Body of pancreas (tissue), 4 donors: ENCODE measurements around the gene ADK. TPM values are rescaled to one million over a fixed set of nuclear protein-coding genes. Genes with fewer than 3 reads are reported as not detected.

ENCODE experiments used
- ATAC-seq: fragments of 150-250 bp; one replicate; pipeline ENCODE4 v1.9.1; 2016
- DNase-seq, 4 donors: peaks; one replicate each; pipeline ENCODE4 v3.0.0-alpha.2; 2019
- H3K27ac ChIP-seq, 4 donors: fragments of 200-600 bp; sonication (generic); 1 replicate in 3 of 4; 2 replicates in 1 of 4; pipeline versions ENCODE4 v1.5.1 to v1.6.1; 2016 to 2019; ENCODE audit warnings: mild to moderate bottlenecking in 1 of 4, mixed read lengths in 1 of 4, moderate library complexity in 1 of 4
- H3K27me3 ChIP-seq, 2 donors: fragments of 200-600 bp; sonication (generic); one replicate each; pipeline ENCODE4 v1.6.0; 2016; ENCODE audit warnings: mild to moderate bottlenecking in 1 of 2
- H3K36me3 ChIP-seq, 2 donors: fragments of 200-600 bp; sonication (generic); replicated peaks in 1 of 2; 2 replicates each; pipeline ENCODE4 v1.5.1; 2016; ENCODE audit warnings: low read depth in 2 of 2; ENCODE audit not compliant: insufficient read depth in 1 of 2
- H3K4me1 ChIP-seq: fragments of 200-600 bp; sonication (generic); one replicate; pipeline ENCODE4 v1.6.0; 2016
- H3K4me3 ChIP-seq, 2 donors: fragments of 200-600 bp; sonication (generic); 1 replicate in 1 of 2; 2 replicates in 1 of 2; pipeline ENCODE4 v1.5.1; 2016 to 2019
- H3K9me3 ChIP-seq, 3 donors: fragments of 200-600 bp; sonication (generic); 1 replicate in 2 of 3; 2 replicates in 1 of 3; pipeline ENCODE4 v1.5.1; 2016
- CTCF ChIP-seq, 7 experiments: fragments of 450-650 bp in 4 of 7; fragments of 200-600 bp in 3 of 7; sonication (generic) in 3 of 7; IDR thresholded peaks; one replicate each; pipeline ENCODE4 v1.5.1; 2016 to 2019; ENCODE audit warnings: antibody characterized with exemption in 7 of 7
- POLR2A ChIP-seq, 3 donors: fragments of 450-650 bp; IDR thresholded peaks; one replicate each; pipeline ENCODE4 v1.6.1; 2016; ENCODE audit warnings: antibody characterized with exemption in 3 of 3, mild to moderate bottlenecking in 2 of 3
- WGBS, 2 donors: methylation state at CpG; one replicate each; pipeline ENCODE4 v1.1.5; 2017; 5-methylcytosine and 5-hydroxymethylcytosine counted together
- intact Hi-C: fragments of 100-400 bp; cut with DNase I; formaldehyde crosslinking; loops from one replicate; pipeline ENCODE4 v1.15.1; 2023
- total RNA-seq, 2 donors: library from RNA; depleted of rRNA; stranded (reverse); fragments of >200 nt; gene quantifications; one replicate each; pipeline ENCODE4 v1.1.0, GENCODE V29; 2016

Gene ADK
- total RNA-seq, 2 donors from 2014 or later, result 12.9 to 18.7 TPM

- ATAC-seq, result no peak
- H3K4me3 ChIP-seq, result no peak overlapping the region
- H3K27me3 ChIP-seq, result no peaks in the 10 kb centered on the region
- no peak overlapping the region for H3K27ac ChIP-seq
- no peak for TF ChIP-seq CTCF (IDR thresholded peaks at IDR 0.05)
- TF ChIP-seq POLR2A (IDR thresholded peaks at IDR 0.05), result no peak
- intact Hi-C loops, result no loop called here
- 92 to 98% methylated on average over 2 of the region's 2 CpGs for WGBS, 2 donors
- DNase-seq, result no peak
- peaks cover 5% of the 10 kb centered on the region for H3K4me1 ChIP-seq
- H3K9me3 ChIP-seq, result no peaks in the 10 kb centered on the region
- no peaks in the 10 kb centered on the region for H3K36me3 ChIP-seq
Measured at GRCh38 chr10:74600170-74600569, 449.1 kb downstream of the ADK start.

DNA sequence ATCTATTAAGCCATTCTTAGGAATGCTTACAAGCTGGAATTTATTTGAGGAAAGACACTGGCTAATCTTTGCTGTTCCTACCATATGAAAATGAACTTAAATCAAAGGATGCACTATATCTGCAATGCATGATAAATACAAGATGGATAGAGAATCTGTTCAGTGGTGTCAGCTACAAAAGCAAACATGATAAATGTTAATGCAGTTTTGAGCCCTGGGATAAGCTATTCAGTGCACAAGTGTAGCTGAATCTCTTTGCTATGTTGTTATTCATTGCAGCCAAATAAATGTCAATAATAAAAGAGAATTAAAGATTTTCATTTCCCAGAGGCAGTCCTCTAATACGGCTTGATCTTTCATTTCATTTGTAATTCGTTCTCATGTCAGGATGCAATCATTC, 451.6 kb downstream of the ADK start:
- H3K9me3 ChIP-seq, result no peaks in the 10 kb centered on the region
- TF ChIP-seq CTCF (IDR thresholded peaks at IDR 0.05), result no peak
- TF ChIP-seq POLR2A (IDR thresholded peaks at IDR 0.05), result no peak
- H3K27me3 ChIP-seq, result no peaks in the 10 kb centered on the region
- no peaks in the 10 kb centered on the region for H3K36me3 ChIP-seq
- no peak for ATAC-seq
- H3K4me3 ChIP-seq, result no peak overlapping the region
- peaks cover 5% of the 10 kb centered on the region for H3K4me1 ChIP-seq
- intact Hi-C loops, result no loop called here
- no peak overlapping the region for H3K27ac ChIP-seq
- WGBS, 2 donors, result 80 to 81% methylated on average over 2 of the region's 2 CpGs
- no peak for DNase-seq

DNA sequence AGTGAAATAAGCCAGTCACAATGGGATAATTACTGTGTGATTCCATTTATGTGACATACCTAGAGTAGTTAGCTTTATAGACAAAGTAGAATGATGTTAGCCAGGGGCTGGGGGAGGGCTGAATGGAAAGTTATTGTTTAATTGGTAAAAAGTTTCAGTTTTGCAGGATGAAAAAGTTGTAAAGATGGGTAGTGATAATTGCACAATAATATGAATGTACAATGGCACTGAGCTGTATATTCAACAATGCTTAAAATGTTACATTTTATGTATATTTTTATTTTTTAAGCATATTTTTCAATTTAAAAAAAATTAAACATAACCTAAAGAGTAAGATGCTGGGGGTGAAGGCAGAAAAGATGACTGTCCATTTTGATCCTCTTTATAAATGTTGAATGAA, 459.3 kb downstream of the ADK start:
- DNase-seq, result no peak
- ATAC-seq, result no peak

DNA sequence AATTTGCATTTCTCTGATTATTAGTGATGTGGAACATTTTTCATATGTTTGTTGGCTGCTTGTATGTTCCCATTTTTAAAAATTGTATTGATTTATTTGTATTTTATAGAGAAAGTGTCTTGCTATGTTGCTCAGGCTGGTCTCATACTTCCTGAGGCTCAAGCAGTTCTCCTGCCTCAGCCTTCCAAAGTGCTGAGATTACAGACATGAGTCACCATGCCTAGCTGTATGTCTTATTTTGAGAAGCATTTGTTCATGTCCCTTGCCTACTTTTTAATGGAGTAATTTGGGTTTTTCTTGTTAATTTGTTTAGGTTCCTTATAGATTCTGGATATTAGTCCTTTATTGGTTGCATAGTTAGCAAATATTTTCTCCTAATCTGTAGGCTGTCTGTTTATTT, 461.2 kb downstream of the ADK start:
- DNase-seq, result no peak
- H3K27ac ChIP-seq, result no peak overlapping the region
- intact Hi-C loops, result no loop called here
- TF ChIP-seq POLR2A (IDR thresholded peaks at IDR 0.05) (no peak), CTCF (IDR thresholded peaks at IDR 0.05) (no peak)
- no peaks in the 10 kb centered on the region for H3K36me3 ChIP-seq
- H3K4me1 ChIP-seq, result no peaks in the 10 kb centered on the region
- no peaks in the 10 kb centered on the region for H3K9me3 ChIP-seq
- ATAC-seq, result no peak
- H3K4me3 ChIP-seq, result no peak overlapping the region
- H3K27me3 ChIP-seq, result no peaks in the 10 kb centered on the region

More for the DNA sequence above, 459.3 kb downstream of the ADK start:
- H3K4me3 ChIP-seq, result no peak overlapping the region
- H3K27me3 ChIP-seq, result no peaks in the 10 kb centered on the region
- H3K27ac ChIP-seq, result no peak overlapping the region
- intact Hi-C loops, result no loop called here
- H3K36me3 ChIP-seq, result no peaks in the 10 kb centered on the region
- H3K9me3 ChIP-seq, result no peaks in the 10 kb centered on the region
- TF ChIP-seq POLR2A (IDR thresholded peaks at IDR 0.05) (no peak), CTCF (IDR thresholded peaks at IDR 0.05) (no peak)
- no peaks in the 10 kb centered on the region for H3K4me1 ChIP-seq

DNA sequence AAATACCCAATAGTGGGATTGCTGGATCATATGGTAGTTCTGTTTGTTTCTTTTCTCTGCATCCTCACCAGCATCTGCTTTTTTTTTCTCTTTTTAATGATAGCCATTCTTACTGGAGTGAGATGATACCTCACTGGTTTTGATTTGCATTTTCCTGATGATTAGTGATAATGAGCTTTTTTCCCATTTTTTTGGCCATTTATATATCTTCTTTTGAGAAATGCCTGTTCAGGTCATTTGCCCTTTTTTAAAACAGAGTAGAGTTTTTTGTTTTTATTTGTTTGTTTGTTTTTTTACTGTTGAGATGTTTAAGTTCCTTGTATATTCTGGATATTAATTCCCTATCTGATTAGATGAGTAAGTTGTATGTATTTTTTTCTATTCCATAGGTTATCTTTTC, 469.6 kb downstream of the ADK start:
- no peak overlapping the region for H3K4me3 ChIP-seq
- H3K9me3 ChIP-seq, result no peaks in the 10 kb centered on the region
- no peaks in the 10 kb centered on the region for H3K4me1 ChIP-seq
- DNase-seq, result no peak
- TF ChIP-seq POLR2A (IDR thresholded peaks at IDR 0.05) (no peak), CTCF (IDR thresholded peaks at IDR 0.05) (no peak)
- H3K27ac ChIP-seq, result no peak overlapping the region
- no peaks in the 10 kb centered on the region for H3K36me3 ChIP-seq
- no peak for ATAC-seq
- intact Hi-C loops, result no loop called here
- no peaks in the 10 kb centered on the region for H3K27me3 ChIP-seq
